ENCODE measurements around the gene NFAM1.

Gene NFAM1

GRCh38 chr22:42432020-42432596 lies at the start of gene NFAM1:
TSS of gene NFAM1 (minus strand) at chr22:42432403. CDS start at chr22:42432357, 46 bp downstream.
- no peak for TF ChIP-seq CTCF (IDR thresholded peaks at IDR 0.05; ENCODE audit: low read depth, low read length, missing control alignments)
- no peak within 1 kb of the TSS for H3K4me3 ChIP-seq (ENCODE audit: low read depth, low read length)
- no peak for DNase-seq (ENCODE audit: low read depth)
- in situ Hi-C loops (cut with HindIII; ENCODE audit: low sequenced_read_pairs), result no loop called here

GRCh38 chr22:42475122-42475521 lies 42.9 kb upstream of the NFAM1 start:
- no peak overlapping the region for H3K4me3 ChIP-seq (ENCODE audit: low read depth, low read length)
- in situ Hi-C loops (cut with HindIII; ENCODE audit: low sequenced_read_pairs), result no loop called here
- TF ChIP-seq CTCF (IDR thresholded peaks at IDR 0.05; ENCODE audit: low read depth, low read length, missing control alignments), result no peak
- no peak for DNase-seq (ENCODE audit: low read depth)

- H3K4me3 ChIP-seq (ENCODE audit: low read depth, low read length), result no peak overlapping the region
- DNase-seq (ENCODE audit: low read depth), result peak; percentile 36
- in situ Hi-C loops (cut with HindIII; ENCODE audit: low sequenced_read_pairs), result no loop called here
- peak; percentile 78 for TF ChIP-seq CTCF (IDR thresholded peaks at IDR 0.05; ENCODE audit: low read depth, low read length, missing control alignments)
Measured at GRCh38 chr22:42473484-42474193, 41.4 kb upstream of the NFAM1 start.

GRCh38 chr22:42472671-42473070 lies 40.5 kb upstream of the NFAM1 start:
- no peak for DNase-seq (ENCODE audit: low read depth)
- no peak for TF ChIP-seq CTCF (IDR thresholded peaks at IDR 0.05; ENCODE audit: low read depth, low read length, missing control alignments)
- no peak overlapping the region for H3K4me3 ChIP-seq (ENCODE audit: low read depth, low read length)
- in situ Hi-C loops (cut with HindIII; ENCODE audit: low sequenced_read_pairs), result no loop called here

GRCh38 chr22:42471441-42471840 lies 39.2 kb upstream of the NFAM1 start:
- H3K4me3 ChIP-seq (ENCODE audit: low read depth, low read length), result no peak overlapping the region
- DNase-seq (ENCODE audit: low read depth), result no peak
- TF ChIP-seq CTCF (IDR thresholded peaks at IDR 0.05; ENCODE audit: low read depth, low read length, missing control alignments), result no peak
- in situ Hi-C loops (cut with HindIII; ENCODE audit: low sequenced_read_pairs), result no loop called here

GRCh38 chr22:42470366-42471082 lies 38.3 kb upstream of the NFAM1 start:
- H3K4me3 ChIP-seq (ENCODE audit: low read depth, low read length), result no peak overlapping the region
- in situ Hi-C loops (cut with HindIII; ENCODE audit: low sequenced_read_pairs), result no loop called here
- no peak for DNase-seq (ENCODE audit: low read depth)
- no peak for TF ChIP-seq CTCF (IDR thresholded peaks at IDR 0.05; ENCODE audit: low read depth, low read length, missing control alignments)

Measured in astrocyte of the cerebellum (primary cell).